ENCODE results near the gene ECE1.
"Not testable (repeated sequence)": the region's sequence is repeated elsewhere in the genome, so short reads cannot be mapped to it uniquely, and the experiment has no call there.

DNA sequence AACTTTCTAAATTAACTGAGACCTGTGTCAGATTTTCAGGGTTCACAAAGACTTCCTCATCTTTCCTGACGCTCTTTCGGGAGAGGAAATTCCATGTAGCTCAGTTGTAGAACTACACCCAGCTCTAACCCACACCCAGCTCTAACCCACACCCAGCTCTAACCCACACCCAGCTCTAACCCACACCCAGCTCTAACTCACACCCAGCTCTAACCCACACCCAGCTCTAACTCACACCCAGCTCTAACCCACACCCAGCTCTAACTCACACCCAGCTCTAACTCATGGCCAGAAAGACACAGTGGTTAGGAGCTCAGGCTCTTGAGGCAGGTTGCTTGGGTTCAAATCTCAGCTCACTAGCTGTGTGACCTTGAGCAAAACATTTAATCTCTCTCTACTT is 99.5 kb downstream of the ECE1 start:
- TF ChIP-seq, protein P1, sequence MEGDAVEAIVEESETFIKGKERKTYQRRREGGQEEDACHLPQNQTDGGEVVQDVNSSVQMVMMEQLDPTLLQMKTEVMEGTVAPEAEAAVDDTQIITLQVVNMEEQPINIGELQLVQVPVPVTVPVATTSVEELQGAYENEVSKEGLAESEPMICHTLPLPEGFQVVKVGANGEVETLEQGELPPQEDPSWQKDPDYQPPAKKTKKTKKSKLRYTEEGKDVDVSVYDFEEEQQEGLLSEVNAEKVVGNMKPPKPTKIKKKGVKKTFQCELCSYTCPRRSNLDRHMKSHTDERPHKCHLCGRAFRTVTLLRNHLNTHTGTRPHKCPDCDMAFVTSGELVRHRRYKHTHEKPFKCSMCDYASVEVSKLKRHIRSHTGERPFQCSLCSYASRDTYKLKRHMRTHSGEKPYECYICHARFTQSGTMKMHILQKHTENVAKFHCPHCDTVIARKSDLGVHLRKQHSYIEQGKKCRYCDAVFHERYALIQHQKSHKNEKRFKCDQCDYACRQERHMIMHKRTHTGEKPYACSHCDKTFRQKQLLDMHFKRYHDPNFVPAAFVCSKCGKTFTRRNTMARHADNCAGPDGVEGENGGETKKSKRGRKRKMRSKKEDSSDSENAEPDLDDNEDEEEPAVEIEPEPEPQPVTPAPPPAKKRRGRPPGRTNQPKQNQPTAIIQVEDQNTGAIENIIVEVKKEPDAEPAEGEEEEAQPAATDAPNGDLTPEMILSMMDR (conservative IDR thresholded peaks at IDR 0.05 in 1 of 2, IDR thresholded peaks at IDR 0.05 in 1 of 2; ENCODE audit: extremely low read depth in 1 of 2, insufficient read depth in 1 of 2, low read depth in 1 of 2, low read length in 2 of 2), result not testable (repeated sequence)
- not testable (repeated sequence) for TF ChIP-seq EZH2 (IDR thresholded peaks at IDR 0.05; ENCODE audit: borderline replicate concordance, low read length)

All from mammary epithelial cell (primary cell).